ENCODE data around the gene LRCH1. TPM values are rescaled to one million over a fixed set of nuclear protein-coding genes. Genes with fewer than 3 reads are reported as not detected.

The LRCH1 gene
- total and polyA plus RNA-seq, 10 of the 15 experiments (the other 5 are each of a cell fraction or from before 2014, with no cell fraction given) = 5.3 to 48.9 (median 14.4) TPM

DNA sequence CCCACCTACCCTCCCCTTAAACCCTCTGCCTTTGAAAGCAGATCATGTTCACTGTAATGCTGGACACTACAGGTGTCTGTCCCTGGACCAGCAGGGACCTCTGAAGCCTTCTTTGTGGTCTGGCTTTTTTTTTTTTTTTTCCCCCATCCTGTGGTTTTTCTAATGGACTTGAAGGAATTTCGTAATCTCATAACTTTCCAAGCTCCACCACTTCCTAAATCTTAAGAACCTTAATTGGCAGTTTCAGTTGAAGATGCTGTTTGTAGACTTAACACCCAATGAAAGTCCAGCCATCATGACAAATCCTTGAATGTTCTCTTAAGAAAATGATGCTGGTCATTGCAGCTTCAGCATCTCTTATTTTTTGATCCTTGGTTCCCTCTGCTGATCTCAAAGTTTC is 45.0 kb upstream of the LRCH1 start (continued):
- TF ChIP-seq CREB1 (IDR thresholded peaks at IDR 0.05; ENCODE audit: low read depth) = no peak

DNA sequence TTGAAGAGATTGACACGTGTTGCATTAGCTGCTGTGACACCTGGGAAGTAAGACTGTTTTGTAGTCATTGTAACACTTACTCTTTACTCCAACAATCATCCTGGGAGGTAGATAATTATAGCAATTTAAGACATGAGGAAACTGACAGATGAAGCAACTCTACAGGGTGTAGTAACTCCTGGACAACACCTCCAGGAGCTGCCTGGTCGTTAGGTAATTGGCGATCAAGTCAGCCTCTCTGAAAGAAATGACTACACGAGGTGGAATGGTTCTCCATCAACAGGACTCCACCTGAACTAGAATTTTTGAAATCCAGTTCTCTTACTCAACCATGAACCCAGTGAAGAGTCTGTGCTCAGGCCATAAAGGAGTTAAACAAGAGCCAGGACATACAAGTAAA is 43.0 kb upstream of the LRCH1 start:
- Histone ChIP-seq H3K27me3 (replicated peaks in 1 of 2; ENCODE audit: control insufficient read depth in 2 of 2, insufficient read depth in 2 of 2, low read length in 1 of 2) (no peaks in the 10 kb centered on the region), H3K4me2 (ENCODE audit: control insufficient read depth, insufficient read depth) (no peak overlapping the region), H3K4me1 (ENCODE audit: control insufficient read depth, insufficient read depth, low read length) (no peaks in the 10 kb centered on the region), H3K36me3 (ENCODE audit: control insufficient read depth in 2 of 2, insufficient read depth in 2 of 2, low read length in 1 of 2) (no peaks in the 10 kb centered on the region), H4K20me1 (ENCODE audit: control insufficient read depth, insufficient read depth) (no peaks in the 10 kb centered on the region), H3K4me3 (no peak overlapping the region), H3K79me2 (ENCODE audit: control insufficient read depth, insufficient read depth, low read length) (no peaks in the 10 kb centered on the region), H3K9me3 (replicated peaks; ENCODE audit: control insufficient read depth, insufficient read depth, low read length) (no peaks in the 10 kb centered on the region; the same call in 2 of the 3 replicates), H2AFZ (ENCODE audit: control insufficient read depth, low read depth, low read length) (no peak overlapping the region), H3K9ac (ENCODE audit: control insufficient read depth, insufficient read depth, low read length) (no peak overlapping the region), H3K27ac (ENCODE audit: control insufficient read depth, insufficient read depth) (no peak overlapping the region)
- no peak for DNase-seq (ENCODE audit: low read depth, low spot score)
- RAD21 ChIA-PET (ENCODE audit: unreplicated experiment) = no interaction called here
- no peak for FAIRE-seq
- intact Hi-C loops (cut with micrococcal nuclease; ENCODE audit: unreplicated experiment) = no loop called here
- in situ Hi-C loops (cut with MboI) = no loop called here
- ATAC-seq = no peak
- WGBS (ENCODE audit: insufficient coverage, insufficient replicate concordance, low lambda C conversion rate, missing lambda C conversion rate) = 44% methylated on average over 4 of the region's 4 CpGs
- TF ChIP-seq RUNX3 (IDR thresholded peaks at IDR 0.05; ENCODE audit: low read length) (no peak), SRF (IDR thresholded peaks at IDR 0.05; ENCODE audit: low read depth in 2 of 2, low read length in 2 of 2) (no peak), E2F4 (IDR thresholded peaks at IDR 0.05; ENCODE audit: low read depth, low read length) (no peak), TCF3 (IDR thresholded peaks at IDR 0.05; ENCODE audit: borderline replicate concordance, insufficient read depth, low read depth, low read length) (no peak), EP300 (IDR thresholded peaks at IDR 0.05; ENCODE audit: borderline replicate concordance in 1 of 2, control insufficient read depth in 1 of 2, low read depth in 2 of 2, low read length in 2 of 2) (no peak), EED (IDR thresholded peaks at IDR 0.05; ENCODE audit: low read depth) (no peak), PBX3 (IDR thresholded peaks at IDR 0.05; ENCODE audit: insufficient replicate concordance, low read depth, low read length) (no peak), ZBTB40 (IDR thresholded peaks at IDR 0.05; ENCODE audit: borderline replicate concordance) (no peak), SMARCA5 (IDR thresholded peaks at IDR 0.05) (no peak), E2F8 (IDR thresholded peaks at IDR 0.05; ENCODE audit: low read depth, partially characterized antibody) (no peak)
- SMC1A ChIA-PET (ENCODE audit: uncharacterized antibody, unreplicated experiment) = interaction anchor here (1.3 kb wide), 1 partner anchor 16 kb away, joined by 3 read pairs; no protein-coding TSS in a partner anchor
- CTCF ChIA-PET = no interaction called here
- POLR2A ChIA-PET = interaction anchor here (0.6 kb wide), 1 partner anchor 19 kb away, joined by 6 read pairs; no protein-coding TSS in a partner anchor
- no TSS peak for BruUV-seq (replicated peaks)

All from GM12878 (cell line).